Daoy (cell line): ENCODE data around the gene PTGS1. TPM values are rescaled to one million over a fixed set of nuclear protein-coding genes. Genes with fewer than 3 reads are reported as not detected.
"Not testable (repeated sequence)": the region's sequence is repeated elsewhere in the genome, so short reads cannot be mapped to it uniquely, and the experiment has no call there.

Experiments used
- DNase-seq: peaks from one replicate; pipeline ENCODE4 v3.0.0-alpha.2; 2015; ENCODE audit warnings: low read depth
- total RNA-seq: library from RNA; depleted of rRNA; stranded (reverse); fragments of >200 nt; shearing (Covaris generic); gene quantifications from 2 replicates; pipeline ENCODE4 v1.2.3, GENCODE V29; 2014; rRNA removed

PTGS1 gene
- total RNA-seq, 1 experiment from 2014 or later, result 0.51 TPM

GRCh38 chr9:122397749-122398148, 26.9 kb downstream of the PTGS1 start:
- no peak for DNase-seq

DNA sequence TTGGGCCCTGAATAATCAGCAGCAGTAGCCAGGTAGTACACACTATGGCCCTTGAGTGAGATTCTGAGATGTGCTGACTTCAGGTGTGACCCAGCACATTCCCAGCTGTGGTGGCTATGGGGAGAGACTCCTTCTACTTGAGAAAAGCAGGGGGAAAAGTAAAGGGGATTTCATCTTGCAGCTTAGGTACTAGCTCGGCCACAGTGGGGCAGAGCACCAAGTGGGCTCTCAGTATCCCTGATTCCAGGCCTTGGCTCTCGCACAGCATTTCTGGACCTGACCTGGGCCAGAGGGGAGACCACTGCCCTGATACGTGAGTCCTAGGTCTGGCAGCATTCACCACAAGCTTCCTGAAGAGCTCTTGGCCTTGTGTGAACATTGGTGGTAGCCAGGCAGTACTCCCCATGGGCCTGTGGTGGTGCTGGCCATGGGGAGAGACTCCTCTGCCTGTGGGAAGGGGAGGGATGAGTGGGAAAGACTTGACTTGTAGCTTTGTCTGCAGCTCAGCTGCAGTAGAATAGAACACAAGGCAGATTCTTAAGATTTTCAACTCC, 27.6 kb downstream of the PTGS1 start:
- DNase-seq, result no peak

DNA sequence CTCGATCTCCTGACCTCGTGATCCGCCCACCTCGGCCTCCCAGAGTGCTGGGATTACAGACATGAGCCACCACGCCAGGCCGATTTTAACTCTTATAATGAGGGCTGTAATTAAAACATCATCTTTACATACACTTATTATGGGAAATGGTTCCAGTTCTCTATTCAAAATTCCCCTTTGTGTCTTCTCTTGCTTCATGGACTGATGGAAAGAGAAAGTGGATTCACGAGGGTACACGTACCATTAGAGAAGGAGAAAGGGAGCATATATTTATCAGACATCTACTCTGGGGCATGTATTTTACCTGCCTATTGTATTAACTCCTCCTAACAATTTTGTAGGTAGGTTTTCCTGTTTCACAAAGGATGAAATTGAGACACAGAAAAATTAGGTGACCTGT, 31.1 kb downstream of the PTGS1 start:
- no peak for DNase-seq

GRCh38 chr9:122402403-122402871, 31.6 kb downstream of the PTGS1 start:
- peak; percentile 86 for DNase-seq

DNA sequence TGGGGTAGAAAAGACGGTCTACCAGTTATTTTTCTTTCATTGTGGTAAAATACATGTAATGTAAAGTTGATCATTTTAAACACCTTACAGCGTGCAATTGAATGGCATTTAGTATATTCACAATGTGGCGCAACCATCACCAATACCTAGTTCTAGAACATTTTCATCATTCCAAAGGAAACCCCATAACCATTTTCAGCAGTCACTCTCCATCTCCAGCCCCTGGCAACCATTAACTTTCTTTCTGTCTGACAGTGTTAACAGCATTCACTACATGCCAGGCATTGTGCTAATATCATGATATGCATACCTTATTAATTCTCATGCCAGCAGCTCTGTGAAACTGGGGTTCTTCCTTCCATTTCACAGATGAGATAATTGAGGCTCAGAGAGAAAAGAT, 32.0 kb downstream of the PTGS1 start:
- no peak for DNase-seq

DNA sequence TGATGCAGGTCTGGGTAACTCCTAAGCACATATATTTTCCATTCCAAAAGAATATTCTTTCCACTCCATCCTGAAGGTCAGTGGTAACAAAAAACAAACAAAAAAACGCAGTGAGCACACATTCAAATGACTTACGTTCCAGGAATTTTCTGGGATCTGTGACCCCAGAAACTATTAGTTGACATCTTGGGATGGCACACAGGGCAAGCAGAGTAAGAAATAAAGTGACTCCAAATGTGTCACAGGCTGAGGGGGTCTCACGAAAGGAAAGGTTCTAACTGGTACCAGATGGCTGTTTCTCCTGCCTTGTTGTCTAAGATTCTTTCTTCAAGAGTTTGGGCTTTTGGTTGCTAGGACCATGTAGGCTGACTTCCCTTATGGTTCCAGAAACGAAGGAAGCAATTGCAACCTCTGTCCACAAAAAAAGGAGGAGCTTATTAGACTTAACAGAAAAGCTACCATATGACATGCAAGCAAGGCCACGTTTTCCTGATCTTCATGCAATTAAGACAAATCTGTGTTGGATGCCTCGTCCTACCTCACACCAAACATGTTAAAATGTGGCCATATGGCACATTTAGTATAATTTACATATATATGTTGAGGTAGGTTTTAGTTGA, 32.7 kb downstream of the PTGS1 start:
- no peak for DNase-seq

- not testable (repeated sequence) for DNase-seq
These were observed 34.7 kb downstream of the PTGS1 start for GRCh38 chr9:122405304-122406069.

DNA sequence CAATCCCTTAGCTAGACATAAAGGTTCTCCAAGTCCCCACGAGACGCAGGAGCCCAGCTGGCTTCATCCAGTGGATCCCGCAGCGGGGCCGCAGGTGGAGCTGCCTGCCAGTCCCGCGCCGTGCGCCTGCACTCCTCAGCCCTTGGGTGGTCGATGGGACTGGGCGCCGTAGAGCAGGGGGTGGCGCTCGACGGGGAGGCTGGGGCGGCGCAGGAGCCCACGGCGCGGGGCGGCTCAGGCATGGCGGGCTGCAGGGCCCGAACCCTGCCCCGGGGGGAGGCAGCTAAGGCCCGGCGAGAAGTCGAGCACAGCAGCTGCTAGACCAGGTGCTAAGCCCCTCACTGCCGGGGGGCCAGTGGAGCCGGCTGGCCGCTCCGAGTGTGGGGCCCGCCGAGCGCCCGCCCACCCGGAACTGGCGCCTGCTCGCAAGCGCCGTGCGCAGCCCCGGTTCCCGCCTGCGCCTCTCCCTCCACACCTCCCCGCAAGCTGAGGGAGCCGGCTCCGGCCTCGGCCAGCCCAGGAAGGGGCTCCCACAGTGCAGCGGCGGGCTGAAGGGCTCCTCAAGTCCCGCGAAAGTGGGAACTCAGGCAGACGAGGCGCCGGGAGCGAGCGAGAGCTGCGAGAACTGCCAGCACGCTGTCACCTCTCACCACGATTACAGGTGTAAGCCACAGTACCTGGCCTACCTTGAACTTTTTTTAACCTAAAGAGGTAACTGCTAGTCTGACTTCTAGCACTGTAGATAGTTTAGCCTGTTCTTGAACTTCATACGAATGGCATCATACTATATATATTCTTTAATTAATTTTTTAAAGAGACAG, 35.5 kb downstream of the PTGS1 start:
- DNase-seq, result no peak

DNA sequence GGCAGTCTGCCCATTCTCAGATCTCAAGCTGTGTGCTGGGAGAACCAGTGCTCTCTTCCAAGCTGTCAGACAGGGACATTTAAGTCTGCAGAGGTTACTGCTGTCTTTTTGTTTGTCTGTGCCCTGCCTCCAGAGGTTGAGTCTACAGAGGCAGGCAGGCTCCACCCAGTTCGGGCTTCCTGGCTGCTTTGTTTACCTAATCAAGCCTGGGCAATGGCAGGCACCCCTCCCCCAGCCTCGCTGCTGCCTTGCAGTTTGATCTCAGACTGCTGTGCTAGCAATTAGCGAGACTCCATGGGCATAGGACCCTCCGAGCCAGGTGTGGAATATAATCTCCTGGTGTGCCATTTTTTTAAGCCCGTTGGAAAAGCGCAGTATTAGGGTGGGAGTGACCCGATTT, 43.3 kb downstream of the PTGS1 start:
- not testable (repeated sequence) for DNase-seq

DNA sequence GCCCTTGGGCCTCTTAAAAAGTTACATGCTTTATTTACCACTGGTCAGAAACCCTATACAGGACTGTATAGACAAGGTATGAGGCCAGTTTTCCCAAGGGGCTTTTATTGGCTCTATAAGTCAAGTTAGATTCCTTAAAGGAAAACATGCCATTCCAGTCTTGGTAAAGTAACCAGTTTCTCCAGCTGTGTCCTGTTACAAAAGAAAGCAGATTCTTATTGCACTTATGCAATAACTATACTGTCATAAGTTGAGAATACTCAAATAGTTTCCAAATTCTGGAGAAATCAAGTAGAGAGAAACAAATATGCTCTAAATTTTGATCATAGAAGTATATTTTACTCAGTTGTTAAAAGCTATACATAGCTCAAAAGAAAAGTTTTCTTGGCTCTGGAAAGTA, 47.2 kb downstream of the PTGS1 start:
- no peak for DNase-seq

- no peak for DNase-seq
These were observed 49.5 kb downstream of the PTGS1 start for GRCh38 chr9:122420315-122420714.

- no peak for DNase-seq
These were observed 54.3 kb downstream of the PTGS1 start for GRCh38 chr9:122425087-122425486.

- no peak for DNase-seq
These were observed 55.9 kb downstream of the PTGS1 start for GRCh38 chr9:122426723-122427122.

- no peak for DNase-seq
These were observed 71.7 kb downstream of the PTGS1 start for GRCh38 chr9:122442568-122442967.

GRCh38 chr9:122444041-122444733, 73.4 kb downstream of the PTGS1 start:
- DNase-seq, result no peak

Other genes starting within 250 kb of the PTGS1 start
- gene NDUFA8, start 211.2 kb upstream of the PTGS1 start, total RNA-seq, result 56.7 and 74.4 TPM in 2 replicates
- not detected in 2 replicates for gene MORN5, start 211.1 kb upstream of the PTGS1 start, total RNA-seq
- 0.69 and 1.5 TPM in 2 replicates for gene LHX6, start 142.1 kb upstream of the PTGS1 start, total RNA-seq
- 21.8 and 22.3 TPM in 2 replicates for gene RBM18, start 106.2 kb upstream of the PTGS1 start, total RNA-seq
- gene MRRF, start 106.1 kb upstream of the PTGS1 start, total RNA-seq, result 50.6 and 61.0 TPM in 2 replicates
- not detected in 2 replicates for gene OR1J1, start 106.9 kb downstream of the PTGS1 start, total RNA-seq
- gene OR1J2, start 139.8 kb downstream of the PTGS1 start, total RNA-seq, result not detected in 2 replicates
- gene OR1J4, start 148.1 kb downstream of the PTGS1 start, total RNA-seq, result not detected in 2 replicates
- not detected in 2 replicates for gene OR1N1, start 156.3 kb downstream of the PTGS1 start, total RNA-seq
- gene OR1N2, start 182.1 kb downstream of the PTGS1 start, total RNA-seq, result not detected in 2 replicates
- not detected in 2 replicates for gene OR1L8, start 212.4 kb downstream of the PTGS1 start, total RNA-seq
- gene OR1Q1, start 243.7 kb downstream of the PTGS1 start, total RNA-seq, result not detected in 2 replicates